ENCODE measurements around the gene UGGT2.
A peak's percentile ranks its signal among the peaks of the same experiment; 100 is the strongest.
"Not testable (repeated sequence)": the region's sequence is repeated elsewhere in the genome, so short reads cannot be mapped to it uniquely, and the experiment has no call there.

Gene UGGT2

DNA sequence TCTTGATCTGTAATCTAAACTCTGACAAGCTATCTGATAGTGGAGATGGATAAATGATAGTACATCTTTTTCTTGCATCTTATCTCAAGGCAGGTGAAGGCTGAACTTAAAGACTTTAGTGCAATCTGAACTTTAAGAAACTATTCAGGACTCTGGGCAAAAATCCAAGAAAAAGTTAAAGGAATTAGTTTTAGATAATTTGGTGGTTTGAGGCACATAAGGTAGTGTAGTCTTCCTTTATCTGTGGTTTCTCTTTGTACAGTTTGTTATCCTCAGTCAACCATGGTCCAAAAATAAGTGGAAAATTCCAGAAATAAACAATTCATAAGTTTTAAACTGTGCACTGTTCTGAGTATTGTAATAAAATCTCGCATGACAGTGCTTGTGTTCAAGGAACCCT lies 172.9 kb downstream of the UGGT2 start:
- DNase-seq: no peak

DNA sequence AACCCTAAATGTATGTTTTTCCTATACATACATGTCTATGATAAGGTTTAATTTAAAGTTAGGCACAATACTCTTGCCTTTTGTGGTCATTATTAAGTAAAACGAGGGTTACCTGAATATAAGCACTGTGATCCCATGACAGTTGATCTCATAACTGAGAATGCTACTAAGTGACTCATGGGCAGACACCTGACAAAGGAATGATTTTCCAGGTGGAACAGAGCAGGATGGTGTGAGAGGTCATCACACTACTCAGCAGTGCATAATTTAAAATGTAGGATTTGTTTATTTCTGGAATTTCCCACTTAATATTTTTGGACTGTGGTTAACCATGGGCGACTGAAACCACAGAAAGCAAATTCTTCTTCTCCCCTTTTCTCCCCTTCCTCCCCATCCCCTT lies 178.9 kb downstream of the UGGT2 start:
- no peak for DNase-seq

DNA sequence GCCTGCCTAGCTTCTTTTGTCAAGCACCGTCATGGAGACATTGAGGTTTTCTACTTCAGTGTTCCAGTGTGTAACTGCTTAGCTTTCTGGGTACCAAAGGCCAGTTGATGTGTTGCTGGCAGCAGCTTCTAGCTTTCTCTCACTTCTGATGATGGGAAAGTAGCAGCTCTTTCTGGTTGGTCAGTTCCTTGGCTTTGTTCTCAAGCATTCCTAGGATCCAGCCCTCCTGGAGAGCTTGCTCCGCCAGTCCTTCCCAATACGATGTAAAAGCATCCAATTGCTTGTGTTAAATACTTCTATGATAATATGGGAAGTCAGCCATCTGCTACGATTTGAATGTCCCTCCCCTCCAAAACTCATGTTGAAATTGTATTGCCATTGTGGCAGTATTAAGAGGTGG lies 182.8 kb downstream of the UGGT2 start:
- no peak for DNase-seq

DNA sequence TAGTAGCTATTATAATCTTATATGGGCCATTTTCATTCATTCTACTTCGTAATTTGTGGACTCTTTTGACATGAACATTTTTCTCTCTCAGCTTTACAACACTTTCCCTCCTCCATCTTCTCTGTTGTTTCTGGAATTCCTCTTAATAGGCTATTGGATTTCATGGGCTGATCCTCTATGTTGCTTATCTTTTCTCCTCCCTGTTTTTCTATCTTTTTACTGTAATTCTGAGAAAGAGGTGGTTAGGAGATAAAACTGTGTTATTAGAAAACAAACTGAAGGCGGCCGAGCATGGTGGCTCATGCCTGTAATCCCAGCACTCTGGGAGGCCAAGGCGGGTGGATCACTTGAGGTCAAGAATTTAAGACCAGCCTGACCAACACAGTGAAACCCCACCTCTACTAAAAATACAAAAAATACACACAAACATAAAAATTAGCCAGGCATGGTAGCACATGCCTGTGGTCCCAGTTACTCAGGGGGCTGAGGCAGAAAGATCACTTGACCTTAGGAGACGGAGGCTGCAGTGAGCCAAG lies 188.1 kb downstream of the UGGT2 start:
- DNase-seq: no peak

DNA sequence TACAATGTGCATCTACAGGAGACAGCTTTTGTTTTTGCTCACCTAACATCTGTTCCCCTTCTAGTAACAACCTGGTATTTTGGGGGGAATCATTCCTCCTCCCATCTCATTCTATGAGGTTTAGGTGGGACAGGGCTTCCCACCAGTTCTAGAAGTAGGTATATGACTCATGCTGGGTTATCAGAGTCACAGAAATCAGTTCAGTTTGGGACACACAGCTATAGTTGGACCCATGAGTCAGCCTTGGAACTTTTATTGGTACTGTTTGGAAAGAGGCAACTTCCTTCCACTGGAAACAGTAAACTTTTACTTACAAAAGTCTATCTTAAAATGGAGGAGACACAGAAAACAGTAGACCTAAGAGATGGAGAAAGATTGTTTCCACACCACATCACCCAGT lies 190.8 kb downstream of the UGGT2 start:
- no peak for DNase-seq

DNA sequence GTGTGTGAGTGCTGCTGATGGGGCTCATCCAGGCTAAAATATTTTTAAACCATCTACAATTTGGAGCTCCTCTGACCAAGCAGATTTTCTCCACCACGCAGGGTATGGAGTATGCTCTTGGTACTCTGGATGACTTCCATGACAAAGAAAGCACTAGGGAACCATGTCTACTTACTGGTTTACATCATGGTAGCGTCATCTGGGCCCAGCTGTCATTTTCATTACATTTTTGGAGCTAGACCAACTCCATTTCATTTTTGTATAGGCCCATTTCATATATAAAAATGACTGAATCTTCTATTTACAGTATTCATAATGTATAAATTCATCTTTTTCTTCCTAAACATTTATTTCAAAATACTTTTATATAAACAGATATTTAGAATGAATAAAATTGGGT lies 191.9 kb downstream of the UGGT2 start:
- DNase-seq: no peak

DNA sequence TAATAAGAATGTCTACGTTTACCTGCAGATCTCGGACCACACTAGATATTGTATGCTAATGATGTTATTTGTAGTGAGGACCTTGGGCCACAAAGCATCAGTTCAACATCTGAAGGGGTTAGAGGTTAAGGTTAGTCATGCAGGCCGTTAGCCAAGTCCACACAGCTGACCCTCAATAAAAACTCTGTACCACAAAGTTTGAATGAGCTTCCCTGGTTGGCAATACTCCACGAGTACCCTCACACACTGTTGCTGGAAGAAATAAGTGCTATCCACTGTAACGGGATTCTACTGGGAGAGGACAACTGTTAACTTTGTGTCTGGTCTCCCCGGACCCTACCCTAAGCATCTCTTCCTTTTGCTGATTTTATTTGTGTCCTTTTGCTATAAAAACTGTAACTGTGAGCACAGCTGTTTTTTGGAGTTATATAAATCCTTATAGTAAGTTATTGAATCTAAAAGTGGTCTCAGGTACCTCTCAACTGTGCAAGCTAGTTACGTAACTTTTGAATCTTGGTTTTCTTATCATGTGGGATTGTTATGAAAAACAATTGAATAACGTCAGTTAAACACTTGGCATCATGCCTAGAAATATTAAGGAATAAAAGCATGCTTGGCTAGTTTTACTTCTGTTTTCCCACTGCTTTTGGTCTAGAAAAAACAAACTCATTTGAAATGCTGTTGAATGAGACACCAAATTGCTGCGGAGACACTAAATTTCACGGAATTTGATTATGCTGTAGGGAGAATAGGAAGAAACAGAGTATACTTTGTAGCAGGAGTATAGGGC lies 194.7 kb downstream of the UGGT2 start:
- no peak for DNase-seq

DNA sequence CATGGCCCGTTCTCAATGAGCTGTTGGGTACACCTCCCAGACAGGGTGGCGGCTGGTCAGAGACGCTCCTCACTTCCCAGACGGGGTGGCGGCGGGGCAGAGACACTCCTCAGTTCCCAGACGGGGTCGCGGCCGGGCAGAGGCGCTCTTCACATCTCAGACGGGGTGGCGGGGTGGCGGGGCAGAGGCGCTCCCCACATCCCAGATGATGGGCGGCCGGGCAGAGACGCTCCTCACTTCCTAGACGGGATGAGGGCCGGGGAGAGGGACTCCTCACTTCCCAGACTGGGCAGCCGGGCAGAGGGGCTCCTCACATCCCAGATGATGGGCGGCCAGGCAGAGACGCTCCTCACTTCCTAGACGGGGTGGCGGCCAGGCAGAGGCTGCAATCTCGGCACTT lies 207.5 kb downstream of the UGGT2 start:
- not testable (repeated sequence) for DNase-seq

DNA sequence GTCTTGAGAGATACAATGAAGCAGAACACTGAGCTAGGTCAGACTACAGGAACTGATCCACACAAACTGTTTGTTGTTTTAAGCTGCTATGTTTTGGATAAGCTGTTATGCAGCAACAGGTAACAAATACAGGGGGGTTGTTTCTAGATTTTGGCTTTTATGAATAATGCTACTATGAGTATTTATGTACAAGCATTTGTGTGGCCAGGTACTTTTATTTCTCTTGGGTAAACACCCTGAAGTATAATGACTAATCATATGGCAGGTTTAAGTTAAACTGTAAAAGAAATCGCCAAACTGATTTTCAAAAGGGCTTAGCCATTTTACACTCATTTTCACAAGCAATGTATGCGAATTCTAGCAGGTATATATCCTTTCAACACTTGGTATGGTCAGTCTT lies 210.3 kb downstream of the UGGT2 start:
- no peak for DNase-seq

DNA sequence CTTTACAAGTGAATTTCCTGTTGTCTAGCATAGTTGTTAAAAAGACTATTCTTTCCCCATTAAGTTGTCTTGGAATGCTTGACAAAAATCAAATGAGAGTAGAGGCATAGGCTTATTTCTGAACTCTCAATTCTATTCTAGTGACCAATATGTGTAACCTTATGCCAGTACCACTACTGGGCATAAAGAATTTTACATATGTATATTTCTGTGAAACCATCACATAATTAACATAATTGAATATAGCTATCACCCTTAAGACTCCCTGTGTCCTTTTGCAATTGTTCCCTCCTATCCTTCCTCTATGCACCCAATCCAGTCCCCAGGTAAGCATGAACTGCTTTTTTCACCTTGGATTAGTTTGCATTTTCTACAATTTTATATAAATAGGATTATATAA lies 211.3 kb downstream of the UGGT2 start:
- DNase-seq: no peak

DNA sequence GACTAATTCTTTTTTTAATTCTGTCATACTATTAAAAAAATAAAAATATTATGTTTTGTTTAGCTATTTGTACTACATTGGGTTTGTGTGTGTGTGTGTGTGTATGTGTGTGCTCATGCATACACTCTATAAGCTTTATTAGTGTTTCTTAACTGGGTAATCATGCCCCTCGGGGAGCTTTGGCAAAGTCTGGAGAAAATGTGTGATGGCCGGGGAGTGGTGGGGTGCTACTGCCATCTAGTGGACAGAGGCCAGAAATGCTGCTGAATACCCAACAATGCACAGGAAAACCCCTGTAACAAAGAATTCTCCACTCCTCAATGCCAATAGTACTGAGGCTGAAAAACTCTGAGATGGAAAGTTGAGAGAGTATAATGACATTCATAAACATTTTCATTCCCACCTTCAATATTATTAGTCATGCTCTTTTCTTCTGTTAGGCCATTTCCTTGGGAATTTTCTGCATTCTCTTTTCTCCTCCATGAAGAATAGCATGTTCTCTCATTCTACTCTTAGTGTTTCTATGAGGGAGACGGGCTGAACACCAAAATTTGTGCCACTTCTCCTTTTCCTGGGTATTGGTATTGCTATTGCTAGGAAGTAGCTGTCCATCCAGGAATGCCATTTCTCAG lies 219.0 kb downstream of the UGGT2 start:
- peak; percentile 7 to 41 (median 24) for DNase-seq

DNA sequence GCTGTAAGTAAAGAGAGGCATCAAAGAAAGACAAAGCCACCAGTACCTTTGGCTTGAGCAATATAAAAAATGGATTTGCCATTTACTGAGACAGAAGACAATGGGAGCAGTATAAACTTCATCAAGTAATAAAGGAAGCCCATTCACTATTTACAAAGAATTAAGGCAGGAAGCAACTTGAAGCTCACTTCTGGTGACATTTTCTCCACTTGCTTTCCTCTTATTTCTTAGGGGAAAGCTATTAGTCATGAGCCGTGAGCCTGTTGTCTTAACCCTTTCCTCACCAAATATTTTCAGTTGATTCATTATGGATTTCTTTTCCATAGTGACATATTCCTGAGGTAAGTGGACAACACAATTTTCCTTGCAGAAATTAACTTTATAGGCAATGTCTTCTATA lies 219.5 kb downstream of the UGGT2 start:
- no peak for DNase-seq

DNA sequence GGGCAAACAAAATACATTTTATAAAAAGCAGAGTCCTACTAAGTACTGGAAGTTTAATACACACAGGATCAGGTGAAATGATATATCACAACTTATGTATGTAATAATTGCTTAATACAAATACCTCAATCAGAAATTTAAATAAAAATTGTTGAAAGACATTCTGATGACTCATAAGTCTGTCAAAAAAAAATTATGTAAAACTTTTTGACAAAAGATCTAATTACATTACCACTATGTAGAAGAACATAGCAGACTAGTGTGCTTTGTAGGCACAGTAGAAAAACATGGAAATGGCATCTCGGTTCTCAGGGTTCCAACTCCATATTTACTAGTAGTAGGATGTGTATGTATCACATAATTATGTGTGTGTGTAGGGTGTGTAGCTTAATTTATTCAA lies 220.1 kb downstream of the UGGT2 start:
- DNase-seq: no peak

DNA sequence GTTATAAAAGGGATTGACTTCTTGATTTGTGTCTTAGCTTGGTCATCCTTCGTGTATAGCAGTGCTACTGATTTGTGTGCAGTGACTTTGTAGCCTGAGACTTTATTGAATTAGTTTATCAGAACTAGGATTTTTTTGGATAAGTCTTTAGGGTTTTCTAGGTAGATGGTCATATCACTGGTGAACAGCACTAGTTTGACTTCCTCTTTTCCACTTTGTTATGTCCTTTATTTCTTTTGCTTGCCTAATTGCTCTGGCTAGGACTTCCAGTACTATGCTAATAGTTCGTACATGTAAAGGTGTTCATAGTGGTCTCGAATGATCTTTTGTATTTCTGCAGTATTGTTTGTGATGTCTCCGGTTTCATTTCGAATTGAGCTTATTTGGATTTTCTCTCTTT lies 230.9 kb downstream of the UGGT2 start:
- no peak for DNase-seq

DNA sequence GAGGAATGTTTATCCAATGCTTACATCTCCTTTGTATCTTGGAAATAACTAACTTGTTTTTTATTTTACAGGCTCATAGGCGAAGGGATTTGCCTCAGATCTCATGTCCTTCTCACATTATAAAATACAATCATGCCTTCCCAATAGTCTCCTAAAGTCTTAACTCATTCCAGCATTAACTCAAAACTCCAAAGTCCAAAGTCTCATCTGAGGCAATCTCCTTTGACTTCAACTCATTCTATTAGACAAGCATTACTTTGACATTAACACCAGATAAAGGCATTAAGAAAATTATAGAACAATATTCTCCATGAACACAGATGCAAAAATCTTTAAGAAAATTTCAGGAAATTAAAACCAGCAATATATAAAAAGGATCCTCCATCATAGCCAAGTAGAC lies 238.7 kb downstream of the UGGT2 start:
- no peak for DNase-seq

DNA sequence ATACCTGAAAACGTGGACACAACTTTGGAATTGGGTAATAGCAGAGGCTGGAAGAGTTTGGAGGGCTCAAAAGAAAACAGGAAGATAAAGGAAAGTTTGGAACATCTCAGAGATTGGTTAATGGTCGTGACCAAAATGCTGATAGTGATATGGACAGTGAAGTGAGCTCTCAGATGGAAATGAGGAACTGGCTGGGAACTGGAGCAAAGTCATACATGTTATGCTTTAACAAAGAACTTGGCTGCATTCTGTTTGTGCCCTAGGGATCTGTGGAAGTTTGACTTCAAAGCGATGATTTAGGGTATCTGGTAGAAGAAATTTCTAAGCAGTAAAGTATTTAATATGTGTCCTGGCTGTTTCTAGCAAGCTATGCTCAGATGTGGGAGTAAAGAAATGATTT lies 240.1 kb downstream of the UGGT2 start:
- DNase-seq: no peak

DNA sequence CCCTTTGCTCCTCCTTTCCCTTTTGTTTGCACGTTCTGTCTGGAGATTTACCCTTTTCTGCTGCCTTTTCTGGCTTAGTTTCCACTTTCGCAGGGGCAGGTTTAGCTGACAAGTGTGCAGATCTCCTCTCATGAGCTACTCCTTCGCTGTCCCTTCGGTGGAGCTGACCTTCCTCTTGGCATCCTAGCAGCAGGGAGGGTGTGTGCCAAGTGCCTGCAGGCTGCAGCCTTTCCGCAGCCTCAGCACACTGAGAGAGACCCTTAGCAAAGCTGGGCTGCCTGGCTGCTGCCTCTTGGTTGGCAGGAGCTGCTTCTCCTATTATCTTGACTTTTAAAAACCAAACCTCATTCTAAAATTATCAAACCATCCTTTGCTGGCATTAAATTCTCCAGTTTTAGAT lies 243.8 kb downstream of the UGGT2 start:
- no peak for DNase-seq

DNA sequence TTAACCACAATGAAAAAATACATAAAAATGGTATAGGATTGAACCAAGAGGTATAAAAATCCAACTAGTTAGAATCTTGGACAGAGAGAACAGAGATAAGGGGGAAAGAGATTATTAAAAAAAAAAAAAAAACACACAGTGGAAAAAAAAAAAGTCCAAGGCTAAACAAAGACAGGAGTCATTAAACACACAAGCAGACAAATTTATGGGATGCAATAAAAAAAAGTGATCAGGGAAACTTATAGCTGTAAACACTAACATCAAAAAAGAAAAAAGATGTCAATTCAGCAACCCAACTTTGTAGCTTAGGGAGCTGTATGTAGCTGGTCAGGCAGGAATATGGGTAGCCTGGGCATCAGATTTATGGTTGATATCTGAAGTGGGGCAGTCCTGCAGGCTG lies 247.3 kb downstream of the UGGT2 start:
- DNase-seq: no peak

DNA sequence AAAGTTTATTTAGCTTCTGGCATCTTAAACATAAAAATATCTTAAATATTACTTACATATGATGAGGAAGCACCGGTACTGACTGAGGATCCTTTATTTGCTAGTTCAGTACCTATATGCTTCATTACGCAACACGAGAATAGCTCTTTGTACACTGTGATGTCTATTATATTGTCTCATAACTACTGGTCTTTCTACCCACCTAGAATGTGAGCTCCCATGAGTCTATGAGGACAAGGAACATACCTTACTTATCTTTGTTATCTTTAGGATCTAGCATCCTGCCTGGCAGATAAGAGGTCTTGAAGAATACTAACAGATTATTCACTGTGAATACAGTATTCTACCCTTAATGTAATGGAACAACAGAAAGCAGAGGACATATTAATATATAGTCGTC lies 251.4 kb downstream of the UGGT2 start:
- DNase-seq: no peak

DNA sequence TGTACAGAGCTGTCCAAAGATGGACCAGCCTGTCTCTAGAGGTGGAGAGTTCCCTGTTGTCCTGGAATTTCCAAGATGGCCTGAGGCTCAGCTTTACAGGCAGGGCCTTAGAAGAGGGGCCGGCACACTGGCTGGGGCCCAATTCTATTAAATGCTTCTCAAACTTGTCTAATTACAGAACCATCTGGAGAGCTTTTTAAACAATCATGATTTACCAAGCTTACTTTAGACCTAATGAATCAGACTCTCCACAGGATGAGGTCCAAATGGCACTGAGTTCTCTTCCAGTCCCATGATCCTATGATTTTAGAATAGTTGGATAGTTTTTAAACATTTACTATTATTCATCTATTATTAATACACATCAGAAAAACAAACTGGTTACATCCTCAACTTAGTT lies 252.8 kb downstream of the UGGT2 start:
- DNase-seq: no peak

DNA sequence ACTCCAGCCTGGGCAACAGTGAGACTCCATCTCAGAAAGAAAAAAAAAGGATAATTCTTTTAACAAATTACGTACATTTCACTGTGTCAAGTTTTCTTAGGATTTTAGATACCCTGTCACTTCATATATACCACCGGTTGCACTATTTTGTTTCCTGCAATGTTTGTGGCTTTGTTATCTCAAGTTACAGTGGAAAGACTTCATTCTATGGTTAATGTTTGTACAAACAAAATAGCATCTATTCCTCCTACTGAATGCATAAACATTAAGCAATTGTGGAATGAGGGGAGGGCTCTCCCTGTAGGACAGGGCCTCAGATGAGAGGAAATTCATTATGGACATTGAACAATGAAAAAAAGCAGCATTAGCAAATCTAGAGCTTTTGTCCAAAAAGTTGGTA lies 256.2 kb downstream of the UGGT2 start:
- no peak for DNase-seq

DNA sequence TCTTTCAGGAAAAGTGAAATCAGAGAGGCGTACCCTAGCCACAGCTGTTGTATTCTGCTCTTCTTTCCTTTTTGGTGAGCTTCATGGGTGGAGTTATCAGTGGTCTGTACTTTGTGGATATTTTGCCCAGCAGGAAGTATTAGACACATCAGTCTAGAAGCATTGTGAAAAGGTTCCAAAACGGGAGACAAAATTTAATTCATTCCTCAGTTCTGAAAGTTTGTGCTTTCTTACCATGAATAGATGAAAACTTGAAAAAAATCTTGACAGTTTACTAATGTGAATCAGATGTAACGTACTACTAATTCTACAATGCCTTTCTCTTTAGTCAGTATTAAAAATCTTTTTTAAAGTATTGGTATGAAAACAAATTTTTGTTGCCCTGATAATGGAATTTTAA lies 259.4 kb downstream of the UGGT2 start:
- no peak for DNase-seq

DNA sequence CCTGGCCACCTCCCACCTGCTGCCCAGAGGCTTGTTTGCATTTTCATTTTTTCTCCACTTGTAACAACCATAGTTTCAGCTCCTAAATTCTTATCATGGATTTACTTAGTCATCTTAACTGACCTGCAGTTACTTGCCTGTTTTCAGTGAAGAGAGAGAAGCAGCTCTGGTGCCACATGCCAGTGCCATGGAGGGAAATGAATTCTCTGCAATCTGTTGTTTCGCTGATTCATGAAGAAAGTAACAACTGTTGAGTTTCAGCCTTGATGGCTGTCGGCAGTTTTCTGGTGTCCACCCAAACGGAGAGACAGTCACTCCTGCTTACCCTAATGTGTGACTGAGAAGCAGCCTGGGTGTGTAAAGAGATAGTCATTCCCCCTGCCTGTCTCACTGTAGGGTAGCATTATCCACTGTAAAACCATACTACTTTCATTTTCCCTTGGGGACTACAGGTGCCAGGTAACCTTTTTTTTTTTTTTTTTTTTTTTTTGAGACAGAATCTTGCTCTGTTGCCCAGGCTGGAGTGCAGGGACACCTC lies 260.1 kb downstream of the UGGT2 start:
- no peak for DNase-seq

DNA sequence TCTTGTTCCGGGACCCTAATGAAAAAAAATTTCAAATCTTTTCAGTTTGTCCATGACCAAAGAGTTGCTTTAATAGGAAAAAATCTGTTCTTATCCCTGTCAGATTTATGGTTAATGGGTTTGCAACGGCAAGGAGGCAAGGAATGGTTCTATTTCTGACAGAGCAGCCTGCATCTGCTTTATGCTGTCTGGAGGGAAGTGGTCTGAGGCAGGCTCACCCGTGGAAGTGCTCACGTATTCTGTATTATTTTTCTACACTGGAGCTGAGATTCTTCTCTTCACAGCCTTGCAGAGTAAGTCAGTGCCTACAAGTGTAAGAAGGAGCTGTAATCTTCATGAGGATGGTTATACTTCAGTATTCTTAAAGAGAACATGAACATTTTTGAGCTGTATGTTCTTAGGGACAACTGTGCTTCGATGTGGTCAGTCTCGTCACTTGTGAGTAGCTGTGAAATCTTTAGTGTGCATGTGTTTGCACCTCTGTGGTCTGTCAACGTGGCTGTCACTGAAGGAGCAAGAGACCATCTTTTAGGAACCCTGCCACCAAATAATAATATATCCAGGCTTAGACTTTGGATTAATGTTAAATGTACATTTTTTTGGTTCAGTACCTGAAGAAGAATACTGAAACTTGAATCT lies 262.0 kb downstream of the UGGT2 start:
- DNase-seq: no peak

Measured in activated CD4-positive, CD25-positive, alpha-beta regulatory T cell (primary cell).